NCI-H2107 (cell line): ENCODE data around the gene MCAM.

ENCODE experiments used
- DNase-seq: peaks from one replicate; lab custom pipeline; 2025; lab: John Stamatoyannopoulos, UW

Gene MCAM

DNA sequence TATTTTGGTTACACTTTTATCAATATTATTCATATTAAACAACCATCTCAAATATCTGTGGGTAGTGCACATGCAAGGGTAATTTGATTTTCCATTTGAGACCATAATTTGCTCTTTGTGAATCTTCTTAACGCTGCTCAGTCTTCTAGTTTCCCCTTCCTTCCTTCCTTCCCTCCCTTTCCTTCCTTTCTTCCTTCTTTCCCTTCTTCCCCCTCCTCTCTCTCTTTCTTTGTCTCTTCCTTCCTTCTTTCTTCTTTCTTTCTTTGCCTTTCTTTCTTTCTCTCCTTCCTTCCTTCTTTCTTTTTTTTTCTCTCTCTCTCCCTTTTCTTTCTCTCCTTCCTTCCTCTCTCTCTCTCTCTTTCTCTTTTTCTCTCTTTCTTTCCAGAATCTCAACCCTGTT lies 13.3 kb upstream of the MCAM start:
- no peak for DNase-seq

DNA sequence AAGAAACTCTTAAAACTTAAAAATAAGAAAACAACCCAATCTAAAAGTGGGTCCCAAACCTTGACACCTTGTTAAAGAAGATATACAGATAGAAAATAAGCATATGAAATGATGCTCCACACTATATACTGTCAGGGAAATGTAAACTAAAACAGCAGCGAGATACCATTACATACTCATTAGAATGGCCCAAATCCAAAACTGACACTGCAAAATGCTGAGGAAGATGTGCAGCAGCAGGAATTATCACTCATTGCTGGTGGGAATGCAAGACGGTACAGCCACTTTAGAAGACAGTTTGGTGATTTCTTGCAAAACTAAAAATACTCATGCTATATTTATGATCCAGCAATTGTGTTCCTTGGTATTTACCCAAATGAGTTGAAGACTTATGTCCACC lies 12.4 kb upstream of the MCAM start:
- no peak for DNase-seq

DNA sequence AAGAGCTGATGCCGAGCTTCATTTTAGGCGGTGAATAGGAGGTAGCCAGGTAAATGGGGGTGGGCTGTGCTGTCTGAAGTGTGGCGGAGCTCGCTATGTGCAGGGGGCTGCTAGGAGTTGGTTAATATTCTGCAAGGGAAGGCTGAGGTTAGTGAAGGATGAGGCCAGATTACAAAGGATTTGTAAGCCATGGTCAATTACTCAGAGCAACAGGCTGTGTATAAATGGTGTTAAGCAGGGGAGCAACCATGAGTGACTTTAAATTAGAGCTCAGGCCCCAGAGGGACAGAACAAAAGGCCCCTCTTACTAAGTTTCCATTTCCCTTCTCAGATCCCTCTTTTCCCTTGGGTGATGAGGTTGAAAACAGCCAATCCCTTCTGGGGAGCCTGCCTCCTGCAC lies 7.3 kb upstream of the MCAM start:
- no peak for DNase-seq

DNA sequence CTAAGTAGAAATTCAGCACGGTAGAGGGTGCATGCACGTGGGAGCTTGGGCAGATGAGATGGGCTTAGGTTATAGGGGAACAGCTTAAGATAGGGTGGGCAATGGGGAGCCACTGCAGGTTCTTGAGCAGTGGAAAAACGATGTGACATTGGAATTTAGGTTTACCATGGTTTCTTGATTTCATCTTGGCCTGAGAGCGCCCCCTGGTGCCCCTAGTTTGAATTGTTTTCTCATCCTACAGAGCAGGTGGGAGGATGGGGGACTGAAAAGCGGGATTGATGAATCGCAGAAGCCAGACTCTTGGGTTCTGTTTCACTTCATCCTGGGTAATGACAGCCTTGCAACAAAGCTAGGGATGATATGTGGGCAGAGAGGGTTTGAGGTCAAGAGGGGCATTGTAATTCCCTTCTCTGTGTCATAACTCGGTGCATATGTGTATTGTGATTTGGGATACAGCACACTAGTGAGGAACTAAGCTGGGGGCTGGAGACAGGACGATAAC lies 6.7 kb upstream of the MCAM start:
- peak; percentile 45 for DNase-seq

DNA sequence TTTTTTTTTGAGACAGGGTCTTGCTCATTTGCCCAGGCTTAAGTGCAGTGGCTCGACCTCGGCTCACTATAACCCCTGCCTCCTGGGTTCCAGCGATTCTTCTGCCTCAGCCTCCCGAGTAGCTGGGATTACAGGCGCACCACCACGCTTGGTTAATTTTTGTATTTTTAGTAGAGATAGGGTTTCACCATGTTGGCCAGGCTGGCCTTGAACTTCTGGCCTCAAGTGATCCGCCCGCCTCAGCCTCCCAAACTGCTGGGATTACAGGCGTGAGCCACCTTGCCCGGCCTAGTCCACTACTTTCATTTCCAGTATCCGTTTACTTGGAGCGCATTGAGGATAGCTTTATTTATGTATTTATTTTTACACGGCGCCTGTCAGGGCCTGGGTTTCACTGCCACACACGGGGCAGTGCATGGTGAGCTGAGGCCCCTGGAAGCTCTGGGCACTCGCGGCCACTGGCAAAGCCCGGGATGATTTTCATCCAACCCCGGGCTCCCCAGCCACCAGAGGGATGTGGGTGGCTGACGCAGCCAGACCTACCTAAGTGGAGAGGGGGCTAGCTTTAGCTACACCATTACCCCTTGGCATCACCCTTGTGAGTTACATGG lies 6.1 kb upstream of the MCAM start:
- no peak for DNase-seq

DNA sequence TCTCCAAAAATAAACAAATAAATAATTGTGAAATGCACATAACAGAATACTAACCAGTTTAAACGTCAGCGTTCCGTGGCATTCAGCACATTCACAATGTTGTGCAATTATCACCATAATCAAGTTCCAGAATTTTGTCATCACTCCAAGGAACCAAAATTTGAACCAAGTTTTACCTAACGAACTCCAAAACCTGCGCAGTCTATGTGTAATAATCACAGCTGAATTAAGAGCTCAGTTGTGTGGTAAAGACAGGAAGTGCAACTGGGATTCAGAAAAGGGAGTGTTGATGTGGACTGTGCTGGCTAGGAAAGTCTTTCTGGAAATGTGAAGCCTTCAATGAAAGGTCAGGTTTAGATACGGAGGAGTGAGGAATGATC lies 5.4 kb upstream of the MCAM start:
- no peak for DNase-seq

DNA sequence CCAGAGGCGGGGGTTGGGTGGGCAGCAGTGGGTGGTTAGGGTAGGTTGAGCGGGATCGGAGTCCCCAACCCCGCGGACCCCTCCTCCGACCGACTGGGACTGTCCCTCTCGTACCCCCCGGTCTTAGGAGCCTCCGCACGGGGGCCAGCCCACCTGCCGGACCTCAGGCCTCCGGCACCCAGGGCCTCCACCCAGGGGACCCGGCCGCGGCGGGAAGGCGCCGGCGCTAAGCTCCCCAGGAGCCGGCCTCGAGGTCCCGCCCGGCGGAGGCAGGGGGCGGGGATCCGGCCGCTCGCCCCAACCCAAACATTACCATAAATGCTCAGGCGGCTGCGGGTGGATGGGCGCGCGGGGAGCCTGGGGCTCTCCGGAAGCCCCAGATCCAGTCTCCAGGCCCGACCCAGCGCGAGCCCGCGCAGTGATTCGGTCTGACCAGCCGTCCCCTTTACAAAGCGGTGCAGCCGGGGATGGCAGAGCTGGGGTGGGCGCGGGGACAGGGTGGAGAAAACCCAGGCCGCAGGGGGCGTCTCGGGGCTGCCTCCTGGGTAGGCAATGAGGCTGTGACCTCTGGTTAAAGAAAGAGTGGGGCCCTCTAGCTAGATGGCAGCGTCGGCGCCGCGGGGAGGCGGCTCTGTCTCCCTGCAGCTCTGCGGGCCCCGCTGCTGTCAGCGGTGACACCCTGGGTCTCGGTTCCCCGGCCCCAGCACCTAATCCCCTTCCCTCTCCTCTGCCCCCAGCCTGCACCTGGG lies 4.0 kb upstream of the MCAM start:
- DNase-seq = no peak

DNA sequence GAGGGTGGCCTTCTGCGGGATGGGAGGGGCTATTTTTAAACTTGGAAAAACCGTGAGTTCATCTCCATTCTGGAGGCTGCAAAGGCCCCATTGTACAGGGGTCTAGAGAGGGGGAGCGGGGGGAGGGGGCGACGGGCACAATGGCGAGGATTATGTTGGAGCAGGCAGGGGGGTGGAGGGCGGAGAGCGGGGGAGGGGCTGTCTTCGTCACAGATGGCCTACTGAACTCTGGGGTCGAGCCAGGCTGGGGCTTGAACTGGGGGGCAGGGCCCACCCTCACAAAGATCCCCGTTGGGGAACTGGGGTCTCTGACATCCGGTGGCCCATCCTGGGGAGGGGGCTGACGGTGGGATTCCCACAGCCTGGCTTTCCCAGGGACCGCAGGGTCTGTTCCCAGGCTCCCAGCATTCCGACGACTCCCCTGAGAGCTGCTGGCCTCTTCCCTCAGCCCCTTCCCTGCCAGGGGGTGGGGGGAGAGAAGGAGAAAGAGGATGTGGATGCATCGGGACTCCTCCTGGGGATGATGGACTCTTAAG lies 3.4 kb upstream of the MCAM start:
- no peak for DNase-seq

DNA sequence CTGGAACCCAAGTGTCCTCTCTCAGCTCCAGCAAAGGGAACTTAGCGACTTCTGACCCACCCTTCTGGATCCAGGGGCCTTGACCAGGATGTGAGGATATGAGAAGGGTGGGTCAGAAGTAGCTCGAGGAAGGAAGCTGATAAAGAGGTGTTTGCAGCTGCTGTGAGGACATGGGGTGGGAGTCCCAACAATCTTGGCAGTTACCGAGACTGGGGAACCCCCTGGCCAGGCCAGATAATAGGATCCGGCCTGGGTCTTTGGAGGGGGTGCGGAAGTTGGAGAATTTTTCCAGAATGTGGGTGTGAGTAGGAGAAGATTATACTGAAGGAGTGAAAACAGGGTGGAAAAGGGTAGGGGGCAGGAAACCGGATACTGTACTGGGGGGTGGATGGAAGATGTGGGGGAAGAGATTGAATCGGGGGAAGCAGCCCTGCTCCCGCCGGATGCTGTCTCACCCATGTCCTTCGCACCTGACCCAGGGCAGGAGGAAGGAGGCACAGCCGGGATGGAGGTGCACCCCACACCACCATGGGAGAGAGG lies 2.8 kb upstream of the MCAM start:
- no peak for DNase-seq

DNA sequence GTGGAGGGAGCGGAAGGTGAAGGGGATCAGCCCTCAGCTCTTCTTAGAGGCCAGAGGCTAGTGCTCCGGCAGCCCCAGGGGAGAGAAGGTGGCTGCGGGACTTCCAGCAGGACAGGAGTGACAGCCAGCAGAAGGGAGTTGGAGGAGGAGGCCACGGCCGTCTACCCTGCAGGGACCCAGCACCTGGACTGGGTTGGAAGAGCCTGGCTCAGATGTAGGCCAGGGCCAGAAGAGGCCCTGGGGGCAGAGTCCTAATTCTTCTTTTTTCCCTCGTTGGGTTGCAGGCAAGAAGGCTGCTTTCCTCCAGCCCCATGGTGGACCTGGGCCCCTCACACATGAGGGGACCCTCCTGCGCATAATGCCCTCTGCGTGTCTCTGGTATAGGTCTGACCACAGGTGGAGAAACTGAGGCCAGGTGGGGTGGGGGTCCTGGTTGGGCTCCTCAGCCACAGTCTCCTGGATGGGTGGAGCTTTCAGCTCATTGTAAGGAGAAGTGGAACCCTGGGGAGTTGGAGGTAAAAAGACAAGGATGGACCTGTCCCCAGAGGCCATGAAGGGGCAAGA lies 2.3 kb upstream of the MCAM start:
- DNase-seq = no peak

DNA sequence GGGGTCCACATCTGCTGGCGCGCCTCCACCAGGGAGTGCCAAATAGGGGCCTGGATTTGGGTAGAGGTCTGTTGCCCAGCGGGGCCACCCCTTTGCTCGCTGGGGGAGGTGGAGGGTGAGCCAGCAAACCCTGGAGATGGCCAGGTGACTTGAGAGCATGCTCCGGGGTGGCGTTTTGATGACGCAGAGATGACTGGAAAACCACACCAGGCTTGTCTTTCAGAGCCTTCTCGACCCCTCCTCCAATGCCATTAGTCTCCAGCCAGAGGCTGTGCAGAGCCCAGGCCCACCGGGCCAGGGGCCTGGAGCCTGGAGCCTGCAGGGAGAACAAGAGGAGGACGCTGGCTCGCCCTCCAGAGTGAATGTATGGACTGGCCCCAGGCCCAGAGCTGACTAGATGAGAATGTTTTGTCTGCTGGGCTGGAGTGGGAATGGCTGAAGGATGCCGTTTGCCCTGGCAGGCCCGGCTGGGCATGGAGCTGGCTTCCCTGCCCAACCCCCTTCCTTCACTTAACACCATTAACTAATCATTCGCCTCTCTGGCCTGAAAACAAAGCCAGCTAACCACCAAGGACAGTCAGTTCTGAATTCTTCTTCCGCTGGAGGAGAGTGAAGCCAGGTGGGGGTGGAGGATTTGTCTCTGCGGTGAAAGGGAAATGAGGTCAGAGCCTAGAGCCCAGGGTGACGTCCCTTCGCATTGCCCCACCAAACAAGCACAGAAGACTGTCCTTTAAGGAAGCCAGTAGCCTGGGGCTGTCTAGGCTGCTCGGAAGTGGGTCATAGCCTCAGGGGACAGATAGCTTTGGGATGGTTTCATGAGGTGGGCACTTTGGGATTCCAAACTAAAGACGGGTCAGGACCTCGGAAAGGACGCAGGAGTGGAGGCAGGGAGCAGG lies 1.6 kb upstream of the MCAM start:
- no peak for DNase-seq

DNA sequence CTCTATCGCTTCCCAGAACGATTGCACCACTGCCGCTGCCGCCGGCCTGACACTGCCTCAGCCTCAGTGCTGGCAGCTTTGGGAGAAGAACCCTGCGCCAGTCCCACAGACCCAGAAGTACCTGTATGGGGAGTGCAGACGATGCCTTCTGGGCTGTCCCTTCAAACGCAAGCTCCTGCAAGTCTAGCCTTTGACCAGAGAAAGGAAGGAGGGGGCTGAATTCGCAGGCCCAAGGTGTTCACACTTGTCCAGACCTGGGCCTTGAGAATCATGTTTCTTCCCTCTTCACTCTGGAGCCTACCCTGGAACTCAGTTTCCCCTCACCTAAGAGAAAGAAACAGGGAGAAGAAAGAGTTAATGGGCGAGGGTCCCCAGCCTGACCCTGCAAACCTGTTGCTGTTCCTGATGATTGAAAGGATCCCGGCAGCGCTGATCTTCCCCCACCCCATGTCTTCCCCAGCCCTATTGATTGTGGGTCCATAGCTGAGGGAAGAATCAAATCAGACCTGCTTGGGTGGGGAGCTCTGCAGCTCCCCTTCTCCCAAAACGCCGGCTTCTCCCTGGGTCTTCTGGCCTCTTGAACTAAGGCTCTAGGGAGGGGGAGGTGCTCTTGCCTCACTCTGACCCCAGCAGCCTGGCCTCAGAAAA lies 786 bp upstream of the MCAM start:
- DNase-seq = no peak

DNA sequence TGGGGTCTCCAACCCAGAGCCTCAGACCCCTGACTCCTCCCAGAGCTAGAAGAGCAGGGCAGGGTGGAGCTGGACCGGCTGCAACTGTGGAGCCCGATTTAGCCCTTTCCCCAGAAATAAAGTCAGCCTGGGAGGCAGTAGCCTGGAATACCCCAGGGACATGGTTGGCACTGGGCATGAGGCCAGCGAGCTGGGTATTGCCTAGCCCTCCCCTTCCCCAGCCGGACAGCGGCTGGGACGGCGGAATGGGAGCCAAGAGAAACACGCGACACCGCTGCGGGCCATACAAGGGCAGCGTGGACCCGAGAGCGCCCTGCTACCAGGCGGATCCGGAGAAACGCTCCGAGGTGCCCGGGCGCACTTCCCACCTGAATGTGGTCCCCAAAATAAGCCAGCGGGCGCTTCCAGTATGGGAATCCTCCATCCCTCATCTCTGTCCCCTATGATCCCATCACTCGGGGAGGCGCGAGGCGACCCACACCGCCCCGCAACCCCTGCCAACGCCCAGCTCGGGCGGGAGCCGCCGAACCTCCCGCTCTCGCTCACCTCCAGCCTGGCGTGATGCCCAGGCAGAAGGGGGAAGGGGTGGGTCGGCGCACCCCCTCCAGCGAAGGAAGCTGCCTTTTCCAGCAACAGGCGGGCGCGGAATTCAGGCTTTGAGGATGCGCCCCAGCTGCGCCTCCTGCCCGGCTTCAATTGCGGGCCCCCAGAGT lies 758 bp downstream of the MCAM start:
- DNase-seq = no peak

DNA sequence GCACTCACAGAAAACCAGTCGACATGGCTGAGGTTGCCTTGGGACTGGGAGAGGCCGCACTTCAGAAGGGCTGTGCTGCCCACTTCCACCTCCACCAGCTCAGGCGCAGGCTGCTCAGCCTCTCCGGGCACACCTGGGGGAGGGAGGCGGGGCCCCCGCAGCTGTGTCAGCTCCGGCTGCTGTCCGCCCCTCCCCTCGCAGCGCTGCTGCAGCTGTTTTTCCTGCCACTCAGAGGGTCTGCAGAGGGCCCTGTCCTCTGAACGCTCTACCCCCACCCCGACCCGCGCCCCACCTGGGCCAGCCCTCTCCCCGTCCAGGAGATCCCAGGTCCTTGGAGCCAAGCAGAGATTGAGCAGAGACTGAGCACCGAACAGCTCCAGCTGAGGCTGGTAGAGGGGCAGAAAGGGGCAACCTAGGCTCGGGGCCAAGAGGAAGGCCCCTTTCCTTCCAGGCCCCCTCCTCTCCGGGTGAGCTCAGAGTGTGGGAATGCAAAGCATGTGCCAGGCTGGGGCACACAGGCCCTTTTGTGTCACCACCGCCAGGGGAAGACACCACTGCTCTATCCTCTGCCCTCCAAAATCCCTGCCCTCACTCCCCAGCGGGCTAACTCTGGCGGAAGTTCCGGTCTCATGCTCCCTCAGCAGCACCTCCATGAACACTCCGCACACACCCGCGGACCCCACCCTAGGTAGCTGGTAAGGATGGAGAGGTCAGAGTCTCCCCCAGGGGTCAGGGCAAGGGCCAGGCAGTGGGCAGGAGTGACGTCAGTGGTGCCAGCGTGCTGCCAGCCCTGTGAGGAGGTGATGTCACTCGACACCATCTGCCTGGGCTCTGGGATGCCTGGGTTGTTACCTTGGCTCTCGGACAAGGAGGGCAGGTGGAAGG lies 1.6 kb downstream of the MCAM start:
- no peak for DNase-seq

DNA sequence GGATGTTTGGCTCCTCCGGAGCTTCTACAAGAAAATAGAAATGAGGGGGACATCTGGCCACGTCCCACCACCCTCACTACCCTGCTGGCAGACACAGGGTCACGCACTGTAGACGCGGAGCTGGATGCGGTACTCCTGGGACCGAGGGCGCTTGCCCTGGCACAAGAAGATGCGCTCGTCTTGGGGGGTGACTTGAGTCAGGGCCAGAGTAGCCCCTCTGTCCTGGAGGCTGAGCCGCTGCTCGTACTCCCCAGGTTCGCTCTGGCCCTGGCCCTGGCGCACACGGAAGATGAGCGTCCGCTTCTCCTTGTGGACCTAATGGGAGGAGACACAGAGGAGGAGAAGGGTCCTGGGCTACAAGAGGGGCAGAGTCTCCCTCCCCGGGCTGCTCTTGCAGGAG lies 2.2 kb downstream of the MCAM start:
- DNase-seq = no peak

DNA sequence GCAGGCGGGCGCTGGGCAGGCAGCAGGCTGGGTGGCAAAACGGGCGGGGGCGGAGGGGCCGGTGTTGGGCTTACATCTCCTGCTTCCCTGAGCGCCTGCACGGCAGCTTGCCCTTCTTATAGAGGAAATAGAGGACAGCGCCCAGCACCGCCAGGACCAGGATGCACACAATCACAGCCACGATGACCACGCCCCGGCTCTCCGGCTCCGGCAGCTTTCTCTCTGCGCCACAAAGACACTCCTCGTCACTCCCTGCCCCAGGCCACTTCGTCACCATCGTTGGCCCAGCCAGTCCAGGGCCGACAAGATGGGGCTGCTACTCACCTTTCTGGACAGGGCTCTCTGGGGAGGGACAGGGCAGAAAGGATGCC lies 6.3 kb downstream of the MCAM start:
- no peak for DNase-seq

DNA sequence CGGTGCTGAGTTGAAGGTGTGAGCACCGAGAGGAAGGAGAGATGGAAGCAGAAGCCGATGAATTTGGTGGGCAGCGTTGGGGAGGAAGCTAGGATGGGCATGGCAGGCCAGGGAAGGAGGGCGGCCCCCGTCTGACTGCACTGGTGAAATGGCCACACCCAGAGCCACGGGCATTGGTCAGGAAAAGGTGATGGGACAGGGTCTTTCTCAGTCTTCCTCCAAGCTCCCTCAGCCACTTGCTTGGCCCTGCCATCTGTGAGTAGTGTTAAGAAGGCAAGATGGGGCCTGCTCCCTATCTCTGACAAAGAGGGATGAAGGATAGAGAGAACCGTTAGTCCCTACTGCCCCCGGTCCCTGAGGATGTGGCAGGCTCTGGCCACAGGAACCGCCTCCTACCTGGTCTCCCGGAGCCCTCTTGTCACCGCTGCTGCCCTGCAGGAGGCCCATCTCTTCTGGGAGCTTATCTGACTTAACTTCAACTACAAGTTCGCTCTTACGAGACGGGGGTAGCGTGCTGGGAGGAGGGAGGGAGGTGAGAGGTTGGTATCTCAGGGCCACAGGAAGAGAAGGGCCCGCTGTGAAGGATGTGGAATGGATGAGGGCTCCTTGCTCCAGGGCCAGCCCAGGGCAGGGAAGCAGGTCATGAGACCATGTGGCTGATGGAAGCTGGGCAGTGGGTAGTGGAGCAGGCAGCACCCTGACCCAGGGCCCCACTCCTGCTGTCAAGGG lies 6.8 kb downstream of the MCAM start:
- DNase-seq = no peak

DNA sequence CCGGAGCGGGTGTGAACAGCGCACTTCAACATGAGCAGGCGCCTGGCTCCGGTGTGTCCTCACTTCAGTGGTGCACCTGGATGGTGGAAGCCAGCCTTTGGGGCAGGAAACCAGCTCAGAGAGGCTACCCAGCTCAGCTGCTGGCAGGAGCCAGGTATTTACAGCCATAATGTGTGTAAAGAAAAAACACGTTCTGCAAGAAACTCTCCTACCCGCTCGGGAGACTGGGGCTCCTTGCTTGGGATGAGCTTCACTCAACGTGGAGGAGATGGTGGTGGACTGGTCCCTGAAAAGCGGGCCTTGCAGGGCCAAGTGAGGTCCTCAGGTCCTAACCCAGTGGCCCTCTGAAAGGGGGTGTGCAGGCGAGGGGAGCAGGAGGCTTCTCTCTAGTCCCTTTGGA lies 7.5 kb downstream of the MCAM start:
- DNase-seq = no peak

DNA sequence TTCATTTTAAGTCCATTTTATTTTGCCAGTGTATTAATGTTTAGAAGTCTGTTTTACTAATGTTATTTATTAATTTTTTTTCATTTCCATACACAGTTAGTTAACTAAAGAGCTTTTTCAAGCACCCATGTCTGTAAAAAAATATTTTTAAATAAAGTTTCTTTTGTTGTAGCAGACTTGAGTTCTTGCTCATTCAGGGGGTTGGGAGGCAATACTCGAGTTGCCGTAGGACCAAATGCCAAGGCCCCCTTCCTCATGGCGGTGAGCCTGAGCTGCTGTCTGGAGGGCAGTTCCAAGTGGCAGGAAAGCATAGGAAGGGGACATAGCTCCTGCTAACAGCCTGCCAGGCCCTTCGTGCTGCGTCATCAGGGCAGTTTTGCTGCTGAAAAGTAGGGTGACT lies 9.0 kb downstream of the MCAM start:
- DNase-seq = no peak
